Measurements from ENCODE around the gene PNKP.

The PNKP gene

DNA sequence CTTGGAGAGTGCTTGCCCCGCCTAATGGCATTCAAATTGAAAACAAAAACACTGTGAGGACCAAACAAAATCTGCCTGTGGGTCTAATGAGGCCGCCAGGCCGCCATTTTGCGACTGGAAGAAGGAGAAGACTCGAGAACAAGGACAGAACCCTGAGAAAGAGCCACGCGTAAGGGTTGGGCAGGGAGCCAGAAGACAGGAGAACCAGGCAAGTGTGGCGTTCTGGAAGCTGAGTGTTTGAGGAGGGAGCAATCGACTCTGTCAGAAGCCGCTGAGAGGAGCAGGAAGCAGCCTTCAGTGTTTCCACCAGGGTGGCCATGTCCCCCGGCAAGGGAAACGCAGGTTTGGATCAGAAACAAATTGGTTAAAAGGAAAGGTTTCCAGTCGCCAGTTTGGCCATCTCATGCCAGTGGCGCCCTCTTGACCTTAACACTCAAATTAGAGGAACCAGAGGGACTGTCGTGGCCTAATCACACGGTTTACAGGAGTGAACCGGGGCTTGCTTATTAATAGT is 26.6 kb downstream of the PNKP start:
- ChIA-PET CTCF (no interaction called here), POLR2A (no interaction called here)
- no peak for DNase-seq (ENCODE audit: extremely low spot score)
- TF ChIP-seq BHLHE40 (IDR thresholded peaks at IDR 0.05; ENCODE audit: borderline replicate concordance) (no peak), L3MBTL2 (conservative IDR thresholded peaks at IDR 0.05) (no peak), FOXM1 (IDR thresholded peaks at IDR 0.05; ENCODE audit: borderline replicate concordance) (no peak), ZNF384 (IDR thresholded peaks at IDR 0.05) (no peak), LEF1 (IDR thresholded peaks at IDR 0.05; ENCODE audit: borderline replicate concordance) (no peak), FOXK2 (IDR thresholded peaks at IDR 0.05) (no peak), NFRKB (IDR thresholded peaks at IDR 0.05) (no peak)
- TF ChIP-seq, protein P1, sequence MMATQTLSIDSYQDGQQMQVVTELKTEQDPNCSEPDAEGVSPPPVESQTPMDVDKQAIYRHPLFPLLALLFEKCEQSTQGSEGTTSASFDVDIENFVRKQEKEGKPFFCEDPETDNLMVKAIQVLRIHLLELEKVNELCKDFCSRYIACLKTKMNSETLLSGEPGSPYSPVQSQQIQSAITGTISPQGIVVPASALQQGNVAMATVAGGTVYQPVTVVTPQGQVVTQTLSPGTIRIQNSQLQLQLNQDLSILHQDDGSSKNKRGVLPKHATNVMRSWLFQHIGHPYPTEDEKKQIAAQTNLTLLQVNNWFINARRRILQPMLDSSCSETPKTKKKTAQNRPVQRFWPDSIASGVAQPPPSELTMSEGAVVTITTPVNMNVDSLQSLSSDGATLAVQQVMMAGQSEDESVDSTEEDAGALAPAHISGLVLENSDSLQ (IDR thresholded peaks at IDR 0.05): no peak

DNA sequence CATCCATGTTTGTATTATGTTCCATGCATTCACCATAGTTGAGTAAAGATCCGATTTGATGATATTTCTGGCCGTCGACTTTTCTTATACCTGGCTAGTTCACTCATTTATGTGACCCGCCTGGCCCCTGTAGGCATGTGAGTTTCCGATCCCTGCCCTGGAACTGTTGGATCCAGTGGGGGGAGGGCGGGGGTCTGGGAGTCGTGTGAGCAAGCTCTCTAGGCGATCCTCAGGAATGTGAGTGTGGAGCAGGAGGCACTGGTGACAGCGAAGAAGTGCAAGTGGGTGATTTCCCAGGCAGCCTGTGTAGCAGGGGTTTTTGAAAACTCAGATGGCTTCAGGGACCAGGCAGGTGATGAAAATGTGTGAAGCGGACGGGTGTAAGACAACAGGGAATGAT is 27.1 kb downstream of the PNKP start:
- CTCF ChIA-PET: no interaction called here

DNA sequence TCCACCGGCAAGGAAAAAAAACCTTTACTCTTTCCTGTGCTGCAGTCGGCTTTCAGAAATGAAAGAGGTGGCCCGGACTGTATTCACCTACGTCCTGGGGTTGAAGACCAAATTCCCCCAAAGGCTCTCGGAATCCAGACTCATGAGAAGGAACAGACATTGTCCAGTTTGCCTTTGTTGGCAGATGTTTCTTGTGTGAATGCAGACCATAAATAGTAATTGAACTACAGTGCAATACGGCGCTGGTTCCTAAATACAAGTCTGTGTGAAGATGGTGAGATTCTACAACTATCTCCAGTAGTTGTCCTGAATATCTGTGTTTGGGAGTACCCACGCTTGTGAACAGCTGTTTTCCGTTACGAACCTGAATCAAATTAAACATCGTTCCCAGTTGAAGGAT is 27.7 kb downstream of the PNKP start:
- TF ChIP-seq HDGF (IDR thresholded peaks at IDR 0.05; ENCODE audit: borderline replicate concordance) (no peak), TARDBP (IDR thresholded peaks at IDR 0.05) (no peak), ZNF384 (IDR thresholded peaks at IDR 0.05) (no peak), NFRKB (IDR thresholded peaks at IDR 0.05) (no peak), SP1 (IDR thresholded peaks at IDR 0.05) (no peak), FOXM1 (IDR thresholded peaks at IDR 0.05; ENCODE audit: borderline replicate concordance) (no peak), SUZ12 (IDR thresholded peaks at IDR 0.05) (no peak), FOXK2 (IDR thresholded peaks at IDR 0.05) (no peak), CTBP1 (IDR thresholded peaks at IDR 0.05; ENCODE audit: borderline replicate concordance) (no peak), FOXA1 (IDR thresholded peaks at IDR 0.05) (no peak), LEF1 (IDR thresholded peaks at IDR 0.05; ENCODE audit: borderline replicate concordance) (no peak), ELF4 (IDR thresholded peaks at IDR 0.05) (no peak), BHLHE40 (IDR thresholded peaks at IDR 0.05; ENCODE audit: borderline replicate concordance) (no peak), L3MBTL2 (conservative IDR thresholded peaks at IDR 0.05) (no peak), ARNT (IDR thresholded peaks at IDR 0.05) (no peak)
- TF ChIP-seq, protein P1 (IDR thresholded peaks at IDR 0.05): no peak
- ChIA-PET POLR2A (no interaction called here), CTCF (no interaction called here)
- DNase-seq (ENCODE audit: extremely low spot score): no peak

More for the DNA sequence above, 27.1 kb downstream of the PNKP start:
- POLR2A ChIA-PET: no interaction called here
- TF ChIP-seq FOXA1 (IDR thresholded peaks at IDR 0.05) (no peak), CTBP1 (IDR thresholded peaks at IDR 0.05; ENCODE audit: borderline replicate concordance) (no peak), HDGF (IDR thresholded peaks at IDR 0.05; ENCODE audit: borderline replicate concordance) (no peak), SP1 (IDR thresholded peaks at IDR 0.05) (no peak), L3MBTL2 (conservative IDR thresholded peaks at IDR 0.05) (no peak), ELF4 (IDR thresholded peaks at IDR 0.05) (no peak), SUZ12 (IDR thresholded peaks at IDR 0.05) (no peak), LEF1 (IDR thresholded peaks at IDR 0.05; ENCODE audit: borderline replicate concordance) (no peak), ARNT (IDR thresholded peaks at IDR 0.05) (no peak), BHLHE40 (IDR thresholded peaks at IDR 0.05; ENCODE audit: borderline replicate concordance) (no peak), NFRKB (IDR thresholded peaks at IDR 0.05) (no peak), ZNF384 (IDR thresholded peaks at IDR 0.05) (no peak), TARDBP (IDR thresholded peaks at IDR 0.05) (no peak), FOXK2 (IDR thresholded peaks at IDR 0.05) (no peak)
- TF ChIP-seq, protein P1 (IDR thresholded peaks at IDR 0.05): no peak
- DNase-seq (ENCODE audit: extremely low spot score): no peak

DNA sequence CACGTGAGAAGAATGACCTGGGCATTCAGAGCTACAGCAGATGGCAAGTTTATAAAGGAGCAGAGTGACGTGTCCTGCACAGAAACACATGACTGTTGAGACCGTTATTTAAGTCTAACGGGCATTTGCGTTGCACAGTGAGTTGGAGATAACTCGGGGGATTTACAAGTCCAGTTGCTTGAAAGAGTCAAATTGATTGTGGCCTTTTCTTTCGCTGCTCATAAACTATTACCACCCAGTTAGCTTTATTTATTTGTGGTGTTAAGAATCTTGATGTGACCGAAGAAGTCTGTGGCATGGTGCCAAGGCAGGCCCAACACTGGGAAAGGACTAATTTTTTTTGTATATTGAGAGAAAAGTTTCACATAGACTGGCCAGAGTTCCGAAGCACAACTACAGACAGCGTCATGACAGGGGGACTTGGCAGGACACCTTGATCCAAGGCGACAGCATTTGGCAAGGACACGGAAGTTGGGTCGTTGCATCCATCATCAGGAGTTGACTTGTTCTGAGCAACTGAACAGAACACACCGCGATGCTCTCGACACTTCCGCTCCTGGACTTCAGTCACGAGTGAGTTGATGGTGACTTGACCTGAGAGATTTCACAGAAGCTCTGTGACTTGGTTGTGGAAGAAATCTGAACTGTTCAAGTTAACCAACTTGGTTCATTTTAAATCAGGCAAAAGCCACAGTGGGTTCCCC is 28.3 kb downstream of the PNKP start:
- DNase-seq (ENCODE audit: extremely low spot score): no peak
- ChIA-PET CTCF (no interaction called here), POLR2A (no interaction called here)
- no peak for TF ChIP-seq FOXA1 (IDR thresholded peaks at IDR 0.05)
- TF ChIP-seq SUZ12 (IDR thresholded peaks at IDR 0.05): no peak
- no peak for TF ChIP-seq SP1 (IDR thresholded peaks at IDR 0.05)
- TF ChIP-seq ELF4 (IDR thresholded peaks at IDR 0.05): no peak
- TF ChIP-seq L3MBTL2 (conservative IDR thresholded peaks at IDR 0.05): no peak
- TF ChIP-seq CTBP1 (IDR thresholded peaks at IDR 0.05; ENCODE audit: borderline replicate concordance): no peak
- TF ChIP-seq TARDBP (IDR thresholded peaks at IDR 0.05): no peak

DNA sequence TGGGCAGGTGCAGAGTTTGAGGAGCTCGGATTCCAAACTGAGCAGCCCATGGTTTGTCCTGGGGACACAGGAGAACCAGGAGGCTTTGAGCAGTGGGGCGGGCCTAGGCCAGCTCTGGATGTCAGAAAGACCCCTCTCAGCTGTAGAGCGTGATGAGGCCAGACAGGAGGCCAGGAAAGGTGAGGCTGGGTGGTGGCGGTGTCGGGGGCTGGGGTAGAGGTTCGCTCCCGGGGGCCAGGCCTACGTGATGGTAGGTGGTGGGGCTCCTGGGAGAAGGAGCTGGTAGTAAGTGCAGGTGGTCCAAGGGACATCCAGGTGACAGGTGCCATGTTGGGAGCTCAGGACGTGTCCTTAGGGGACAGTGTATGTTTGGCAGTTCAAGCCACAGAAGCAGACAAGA is 30.0 kb downstream of the PNKP start:
- no peak for TF ChIP-seq SP1 (IDR thresholded peaks at IDR 0.05)
- no peak for TF ChIP-seq ARNT (IDR thresholded peaks at IDR 0.05)
- TF ChIP-seq ZNF384 (IDR thresholded peaks at IDR 0.05): no peak
- TF ChIP-seq FOXM1 (IDR thresholded peaks at IDR 0.05; ENCODE audit: borderline replicate concordance): no peak
- TF ChIP-seq, protein P1 (IDR thresholded peaks at IDR 0.05): no peak
- TF ChIP-seq FOXA1 (IDR thresholded peaks at IDR 0.05): no peak
- CTCF ChIA-PET: no interaction called here
- no peak for DNase-seq (ENCODE audit: extremely low spot score)
- POLR2A ChIA-PET: interaction anchor here (0.7 kb wide), 1 partner anchor 12 kb away, joined by 3 read pairs; no protein-coding TSS in a partner anchor

DNA sequence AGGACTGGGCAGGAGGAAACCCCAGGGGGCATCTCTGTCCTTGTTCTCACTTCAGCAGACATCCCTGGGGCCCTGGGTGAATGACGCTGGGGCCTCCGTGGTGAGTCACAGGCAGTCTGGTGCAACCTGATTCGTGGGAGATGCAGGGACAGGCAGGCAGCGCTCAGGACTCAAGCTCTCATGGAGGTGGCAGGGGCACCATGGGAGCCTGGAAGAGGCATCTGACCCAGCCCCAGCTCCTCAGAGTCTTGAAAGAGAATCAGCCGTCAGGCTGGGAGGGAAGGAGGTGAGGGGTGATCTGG is 30.4 kb downstream of the PNKP start:
- DNase-seq (ENCODE audit: extremely low spot score): no peak
- CTCF ChIA-PET: no interaction called here
- TF ChIP-seq HDGF (IDR thresholded peaks at IDR 0.05; ENCODE audit: borderline replicate concordance) (no peak), FOXM1 (IDR thresholded peaks at IDR 0.05; ENCODE audit: borderline replicate concordance) (no peak), FOXK2 (IDR thresholded peaks at IDR 0.05) (no peak), TARDBP (IDR thresholded peaks at IDR 0.05) (no peak), BHLHE40 (IDR thresholded peaks at IDR 0.05; ENCODE audit: borderline replicate concordance) (no peak)
- POLR2A ChIA-PET: interaction anchor here (0.7 kb wide), 1 partner anchor 11 kb away, joined by 3 read pairs; no protein-coding TSS in a partner anchor

All from HEK293T (cell line).